Right hindlimb (tissue), 1 donor: Measurements from ENCODE around the gene ATL1.
"Not testable (repeated sequence)": the region's sequence is repeated elsewhere in the genome, so short reads cannot be mapped to it uniquely, and the experiment has no call there.

ENCODE experiments used
- DNase-seq: peaks from one replicate; pipeline ENCODE4 v3.0.0-alpha.2; 2018

The ATL1 gene

DNA sequence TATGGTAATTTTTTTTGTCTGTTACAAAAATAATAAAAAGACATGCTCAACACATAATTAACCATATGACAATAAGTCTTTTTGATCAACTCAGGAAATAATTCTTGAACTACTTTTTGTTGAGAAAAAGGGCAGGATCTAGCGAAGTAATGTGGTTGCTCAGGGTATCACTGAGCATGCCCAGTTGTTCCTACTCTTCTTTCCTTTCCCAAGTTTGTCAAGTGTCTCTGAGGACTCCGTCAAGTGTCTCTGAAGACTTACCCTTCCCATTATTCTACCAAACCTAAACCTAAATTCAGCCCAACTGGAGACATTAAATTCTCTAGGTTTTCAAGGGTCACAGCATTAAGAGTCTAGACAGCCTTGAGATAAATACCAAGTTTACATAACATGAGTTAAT, 104.6 kb downstream of the ATL1 start:
- not testable (repeated sequence) for DNase-seq

DNA sequence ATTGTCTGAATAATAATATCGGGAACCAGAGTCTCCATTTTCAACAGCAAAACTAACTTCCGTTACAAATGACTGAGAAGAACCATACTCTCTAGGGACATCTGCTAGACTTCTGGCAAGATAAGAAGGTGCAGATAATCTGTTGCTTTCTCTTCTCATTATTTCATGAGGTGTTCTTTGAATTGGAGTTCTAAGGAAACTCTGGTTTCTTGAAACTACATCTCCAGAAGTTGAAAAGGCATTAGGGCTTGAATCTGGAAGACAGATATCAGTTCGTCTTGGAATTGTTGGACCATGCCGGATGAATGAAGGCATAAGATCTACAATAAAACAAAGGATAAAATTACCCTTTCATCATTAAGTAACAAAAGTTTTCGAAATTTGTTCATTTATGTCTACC, 105.4 kb downstream of the ATL1 start:
- DNase-seq = not testable (repeated sequence)

DNA sequence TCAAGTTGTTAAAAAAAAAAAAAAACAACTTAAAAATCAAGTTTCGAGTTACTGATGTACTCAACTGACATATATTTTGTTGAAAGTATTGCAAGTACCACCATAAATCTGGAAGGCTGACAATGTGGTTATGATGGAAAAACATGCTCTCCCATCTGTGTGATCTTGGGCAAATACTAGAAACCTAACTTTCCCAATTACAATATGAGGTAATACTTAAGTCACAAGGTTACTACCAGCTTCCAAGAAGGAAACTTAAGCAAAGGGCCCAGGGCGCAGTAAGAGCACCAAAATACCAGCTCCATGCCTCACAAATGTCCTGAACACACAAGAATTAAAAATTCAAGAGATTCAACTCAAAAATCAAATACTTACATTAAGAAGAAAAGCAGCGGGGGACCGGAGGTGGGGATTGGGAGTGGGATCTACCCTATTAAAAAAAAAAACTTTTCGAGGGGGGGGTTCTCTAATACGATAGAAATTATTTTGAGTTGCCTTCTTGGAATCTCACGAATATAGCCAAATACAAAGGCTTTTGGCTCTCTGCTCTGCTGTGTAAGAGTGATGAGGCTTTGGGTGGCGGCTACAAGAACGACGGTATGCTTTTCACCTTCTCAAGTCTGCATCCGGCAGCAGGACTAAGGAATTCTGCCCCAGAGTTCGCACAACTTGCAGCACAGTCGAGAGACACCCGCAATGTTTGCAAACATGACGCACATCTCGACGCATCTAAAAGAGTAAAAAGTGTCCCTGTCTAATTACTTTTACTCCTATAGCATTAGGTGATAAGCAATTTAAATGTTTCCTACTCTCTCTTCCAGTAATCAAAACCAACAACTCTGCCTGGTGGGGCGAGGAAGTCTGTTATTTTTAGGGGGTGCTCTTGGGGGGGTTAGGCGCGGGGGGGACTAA, 107.1 kb downstream of the ATL1 start:
- peak; percentile 51 for DNase-seq

DNA sequence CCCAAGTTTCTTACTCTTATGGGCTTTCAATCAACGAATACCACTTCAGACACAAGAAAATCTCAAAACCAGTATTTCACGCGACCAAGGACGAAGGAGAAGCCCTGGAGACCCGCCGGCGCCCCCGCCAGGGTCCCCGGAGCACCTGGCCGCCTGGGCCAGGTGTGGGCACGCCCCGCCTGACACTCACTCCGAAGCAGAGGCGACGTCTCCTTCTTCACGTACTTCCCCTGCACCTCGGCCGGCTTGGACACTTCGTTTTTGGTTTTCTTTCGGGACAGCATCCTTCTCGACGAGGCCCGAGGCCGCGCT, 107.7 kb downstream of the ATL1 start:
- DNase-seq = no peak

DNA sequence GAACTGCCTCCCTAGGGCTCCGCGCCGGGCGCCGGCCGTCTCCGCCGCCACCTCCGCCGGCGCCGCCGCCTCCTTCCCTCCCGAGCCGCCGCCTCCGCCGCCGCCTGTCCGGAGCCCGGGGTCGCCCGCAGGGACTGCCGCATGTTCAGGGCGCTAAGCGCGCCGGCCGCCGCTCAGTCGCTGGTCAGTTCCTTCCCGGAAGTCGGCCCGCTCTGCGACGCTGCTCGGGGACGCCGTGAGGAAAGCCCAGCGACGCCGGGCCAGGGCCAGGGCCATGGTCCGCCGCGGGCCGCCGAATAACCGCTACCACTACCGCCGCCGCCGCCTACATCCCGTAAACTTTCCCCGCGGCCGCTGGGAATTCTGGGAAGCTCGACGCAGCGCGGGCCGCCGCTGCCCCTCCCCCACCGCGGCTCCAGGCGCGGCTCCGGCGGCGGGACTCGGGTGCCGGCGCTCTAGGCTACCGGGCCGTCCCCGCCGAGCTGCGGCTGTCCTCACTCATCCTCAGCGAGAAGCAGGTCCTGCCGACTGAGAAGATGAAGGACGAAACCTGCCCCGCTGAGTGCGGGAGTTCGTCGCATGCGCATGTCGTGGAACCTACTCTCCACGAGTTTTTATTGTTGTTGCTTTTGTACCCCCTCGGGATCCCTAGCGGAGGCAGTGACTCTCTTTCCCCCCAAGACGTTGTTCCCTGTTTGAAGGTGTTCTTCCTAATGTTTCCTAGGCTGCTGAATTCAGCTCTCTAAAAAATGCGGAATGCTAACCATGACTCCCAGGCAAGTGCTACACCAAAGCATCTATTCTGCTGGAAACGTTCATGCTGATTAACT, 108.3 kb downstream of the ATL1 start, which contains the start of gene SAV1:
TSS of gene SAV1 (minus strand) at position 311 of the 830 bp plus-strand sequence. CDS start 339 bp downstream, outside the sequence.
- peak; percentile 89 for DNase-seq

DNA sequence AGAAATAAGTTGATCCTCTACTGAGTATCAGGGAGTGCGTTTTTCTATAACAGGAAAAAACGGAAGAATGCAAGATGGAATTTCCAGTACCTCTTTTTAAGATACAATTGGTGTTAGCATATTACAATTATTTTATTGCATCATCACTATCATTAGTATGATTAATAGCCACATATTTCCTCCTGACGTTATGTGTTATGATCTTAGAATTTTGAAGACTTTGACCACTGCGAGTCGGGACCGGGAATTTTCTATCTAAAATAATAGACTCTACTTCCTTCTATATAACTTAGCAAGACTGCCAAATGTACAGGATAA, 108.8 kb downstream of the ATL1 start:
- DNase-seq = no peak

DNA sequence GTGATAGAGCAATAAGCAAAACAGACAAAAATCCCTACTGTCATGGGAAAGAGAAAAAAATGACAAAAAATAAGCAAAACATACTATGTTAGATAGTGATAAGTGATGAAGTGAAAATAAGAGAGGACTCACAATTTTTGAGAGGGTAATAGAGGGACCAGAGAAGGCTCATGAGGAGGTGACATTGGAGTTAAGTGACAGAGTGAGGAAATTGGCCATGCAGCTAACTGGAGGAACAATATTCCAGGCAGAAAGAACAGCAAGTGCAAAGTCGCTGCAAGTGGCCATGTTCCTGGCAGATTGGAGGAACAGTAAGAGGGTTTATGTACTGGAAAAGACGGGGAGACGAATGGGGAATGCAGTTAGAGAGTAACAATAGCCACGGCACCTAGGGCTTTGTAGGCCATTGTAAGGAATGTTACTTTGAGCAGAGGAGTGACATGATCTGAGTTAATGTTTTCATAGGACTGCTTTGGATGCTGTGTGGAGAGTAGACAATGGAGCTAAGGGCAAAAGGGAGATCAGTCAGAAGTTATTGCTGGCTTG, 109.6 kb downstream of the ATL1 start:
- DNase-seq = no peak

DNA sequence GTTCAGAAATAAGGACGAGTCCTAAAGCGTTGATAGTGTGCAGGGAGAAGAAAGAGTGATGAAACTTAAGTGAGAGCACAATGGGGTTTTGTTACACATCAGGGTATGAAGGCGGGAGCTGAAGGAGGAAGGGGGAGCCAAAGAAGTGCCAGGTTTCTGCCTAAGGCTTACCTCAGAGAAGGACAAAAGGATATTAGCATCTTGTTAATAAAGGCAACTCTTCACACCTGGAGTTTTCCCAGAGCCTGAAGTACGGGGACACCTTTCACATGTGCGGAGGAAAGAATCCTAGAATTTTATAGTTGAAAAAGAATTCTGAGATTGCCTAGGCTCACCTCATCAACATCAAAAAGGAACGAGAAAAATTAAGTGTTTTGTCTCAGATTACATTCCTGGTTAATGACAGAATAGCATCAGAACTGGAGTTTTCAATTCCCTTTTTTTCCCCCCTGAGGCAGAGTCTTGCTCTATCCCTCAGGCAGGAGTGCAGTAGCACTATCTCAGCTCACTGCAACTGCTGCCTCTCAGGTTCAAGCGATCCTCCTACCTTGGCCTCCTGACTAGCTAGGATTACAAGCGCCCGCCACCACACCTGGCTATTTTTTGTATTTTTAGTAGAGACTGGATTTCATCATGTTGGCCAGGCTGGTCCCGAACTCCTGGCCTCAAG, 110.4 kb downstream of the ATL1 start:
- DNase-seq = no peak

DNA sequence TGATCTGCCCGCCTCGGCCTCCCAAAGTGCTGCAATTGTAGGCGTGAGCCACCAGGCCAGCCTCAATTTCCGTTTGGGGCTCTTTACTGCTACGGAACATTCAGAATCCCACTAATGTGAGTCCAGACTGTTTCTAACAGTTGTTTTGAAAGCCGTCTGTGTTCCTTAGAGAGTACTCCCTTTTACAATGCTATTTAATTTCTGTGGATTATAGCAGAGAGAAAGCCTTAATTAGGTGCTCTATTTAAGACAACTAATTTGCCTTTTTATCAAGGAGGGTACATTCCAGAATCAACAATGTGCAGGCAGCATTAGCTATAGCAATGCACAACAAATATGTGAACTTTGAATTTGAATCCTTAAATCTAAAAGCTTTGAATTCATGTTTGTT, 110.9 kb downstream of the ATL1 start:
- no peak for DNase-seq

DNA sequence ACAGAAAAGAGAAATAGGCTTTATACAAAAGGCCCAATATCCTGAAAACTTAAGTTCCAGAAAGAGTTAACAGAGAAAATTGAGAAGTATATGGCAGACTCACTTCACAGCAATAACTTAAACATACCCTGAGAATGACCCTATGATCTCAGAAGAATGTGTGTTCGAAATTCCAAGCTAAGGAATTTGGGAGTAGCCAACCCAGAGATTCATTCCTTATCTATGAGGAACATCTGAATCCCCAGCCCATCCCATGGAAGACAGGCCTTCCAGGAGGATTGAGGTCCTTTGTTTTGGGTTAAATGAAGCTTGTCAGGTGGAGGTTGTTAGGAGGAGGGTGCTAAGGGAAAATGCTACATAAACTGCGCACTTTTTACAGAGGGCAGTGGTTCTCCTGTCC, 115.7 kb downstream of the ATL1 start:
- DNase-seq = no peak

DNA sequence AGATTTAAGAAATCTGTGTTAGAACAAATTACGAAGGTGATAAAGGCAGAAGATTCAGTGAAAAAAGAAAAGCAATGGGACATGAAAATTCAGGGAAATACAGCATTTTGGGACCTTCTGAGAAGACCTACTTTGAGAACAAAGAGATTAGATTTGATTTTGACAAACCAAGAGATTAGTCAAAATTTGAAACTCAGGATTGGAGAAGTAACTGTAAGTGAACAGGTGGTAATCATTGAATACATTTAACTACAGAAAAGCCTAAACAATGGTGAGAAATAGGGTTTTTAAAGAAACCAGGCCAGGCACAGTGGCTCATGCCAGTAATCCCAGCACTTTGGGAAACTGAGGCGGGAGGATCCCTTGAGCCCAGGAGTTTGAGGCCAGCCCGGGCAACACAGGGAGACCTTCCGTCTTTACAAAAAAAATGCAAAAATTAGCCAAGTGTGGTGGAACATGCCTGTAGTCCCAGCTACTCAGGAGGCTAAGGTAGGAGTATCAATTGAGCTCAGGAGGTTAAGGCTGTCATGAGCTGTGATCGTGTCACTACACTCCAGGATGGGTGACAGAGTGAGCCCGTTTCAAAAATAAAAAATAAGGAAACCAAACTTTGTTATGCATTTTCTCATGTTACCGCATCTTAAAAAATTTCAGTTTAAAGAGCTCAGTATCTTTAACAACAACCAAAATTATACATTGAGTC, 117.0 kb downstream of the ATL1 start:
- no peak for DNase-seq

DNA sequence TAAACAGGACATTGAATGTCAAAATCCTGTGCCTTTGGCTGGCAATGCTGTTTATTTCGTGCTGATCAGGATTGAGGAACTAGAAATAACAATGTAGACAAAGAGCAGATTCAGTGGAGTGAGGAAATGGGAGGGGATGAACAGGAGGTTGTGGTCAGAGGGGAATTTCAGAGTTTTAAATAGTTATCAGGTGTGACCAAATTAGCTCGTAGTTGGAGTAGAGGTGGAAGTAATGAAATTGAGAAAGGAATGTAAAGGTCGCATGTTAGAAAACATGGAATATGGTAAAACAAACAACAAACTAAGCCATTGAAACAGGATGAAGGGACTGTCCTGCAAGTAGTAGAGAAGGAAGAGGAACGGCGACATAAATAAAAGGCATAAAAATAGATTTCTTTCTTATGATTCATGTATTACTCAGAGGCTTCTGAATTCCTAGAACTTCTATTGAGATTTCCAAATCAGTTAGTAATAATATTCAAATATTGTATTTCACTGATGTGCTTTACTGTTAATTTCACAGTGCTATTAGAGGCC, 117.7 kb downstream of the ATL1 start:
- no peak for DNase-seq

DNA sequence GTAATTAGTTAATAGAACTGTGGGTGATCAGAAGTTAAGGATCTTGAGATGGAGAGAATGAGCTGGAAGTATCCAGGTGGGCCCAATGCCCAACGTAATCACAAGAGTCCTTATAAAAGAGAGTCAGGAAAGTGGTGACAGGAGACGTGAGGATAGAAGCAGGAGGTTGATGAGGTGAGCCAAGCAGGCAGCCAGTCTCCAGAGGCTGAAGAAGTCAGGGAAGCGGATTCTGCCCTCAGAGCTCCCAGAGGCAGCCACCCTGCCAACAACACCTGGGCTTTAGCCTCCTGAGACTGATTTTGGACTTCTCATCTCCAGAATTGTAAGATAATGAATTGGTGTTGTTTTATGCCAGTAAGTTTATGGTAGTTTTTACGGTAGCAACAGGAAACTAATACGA, 118.2 kb downstream of the ATL1 start:
- no peak for DNase-seq

DNA sequence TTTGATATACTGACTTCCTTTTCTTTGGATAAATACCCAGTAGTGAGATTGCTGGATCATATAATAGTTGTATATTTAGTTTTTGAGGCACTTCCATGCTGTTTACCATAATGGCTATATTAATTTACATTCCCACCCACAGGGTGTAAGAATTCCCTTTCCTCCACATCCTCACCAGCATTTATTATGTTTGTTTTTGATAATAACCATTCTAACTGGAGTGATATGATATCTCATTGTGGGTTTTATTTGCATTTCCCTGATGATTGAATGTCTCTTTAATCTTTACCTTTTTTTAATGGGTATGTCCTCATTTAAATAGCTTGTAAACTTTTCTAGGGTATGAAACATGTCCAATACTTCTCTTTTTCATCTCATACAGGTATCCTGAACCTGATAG, 119.7 kb downstream of the ATL1 start:
- DNase-seq = no peak
